ENCODE data around the gene UBQLNL. TPM values are rescaled to one million over a fixed set of nuclear protein-coding genes. Genes with fewer than 3 reads are reported as not detected.

Gene UBQLNL
- polyA plus RNA-seq, 1 donor (not counting 4 experiments of a cell fraction or from before 2014, with no cell fraction given), result 0.12 TPM

- Histone ChIP-seq H3K4me2 (ENCODE audit: control insufficient read depth, extremely low read depth, insufficient read depth, low read depth, low read length) (no peak overlapping the region), H3K9ac (ENCODE audit: control insufficient read depth, extremely low read depth, insufficient read depth, low read length) (no peak overlapping the region), H3K27me3 (ENCODE audit: control insufficient read depth, extremely low read depth, insufficient read depth, low read length) (no peaks in the 10 kb centered on the region), H4K20me1 (ENCODE audit: control insufficient read depth, extremely low read depth, insufficient read depth, low read length) (no peaks in the 10 kb centered on the region), H2AFZ (ENCODE audit: control insufficient read depth, low read length) (no peak overlapping the region), H3K36me3 (ENCODE audit: control insufficient read depth in 2 of 2, extremely low read depth in 1 of 2, insufficient read depth in 2 of 2, low read length in 2 of 2) (no peaks in the 10 kb centered on the region), H3K79me2 (ENCODE audit: control insufficient read depth, insufficient read depth, low read length) (no peaks in the 10 kb centered on the region), H3K4me1 (ENCODE audit: control insufficient read depth, extremely low read depth, insufficient read depth, low read length) (no peaks in the 10 kb centered on the region), H3K4me3 (ENCODE audit: control insufficient read depth in 2 of 3, extremely low read depth in 1 of 3, insufficient read depth in 2 of 3, low read depth in 1 of 3, low read length in 3 of 3) (no peak overlapping the region), H3K9me1 (ENCODE audit: control insufficient read depth, extremely low read depth, insufficient read depth, low read length) (no peaks in the 10 kb centered on the region), H3K27ac (ENCODE audit: control insufficient read depth, insufficient read depth, low read length) (no peak overlapping the region), H3K9me3 (ENCODE audit: control insufficient read depth, low read depth, low read length) (no peaks in the 10 kb centered on the region)
- FAIRE-seq, result no peak
- dilution Hi-C loops (cut with MboI; ENCODE audit: extremely low pct_ligation_motif_present, low sequenced_read_pairs), result no loop called here
- DNase-seq (ENCODE audit: low read depth, low spot score), result no peak
- TF ChIP-seq EZH2 (IDR thresholded peaks at IDR 0.05; ENCODE audit: low read length), result no peak
- TF ChIP-seq CTCF (optimal IDR thresholded peaks at IDR 0.05 in 1 of 3, IDR thresholded peaks at IDR 0.05 in 1 of 3, conservative IDR thresholded peaks at IDR 0.05 in 1 of 3; ENCODE audit: extremely low read depth in 1 of 3, insufficient read depth in 2 of 3, low read length in 3 of 3), result no peak
Observed at GRCh38 chr11:5467527-5467926, 49.0 kb downstream of the UBQLNL start.

Other genes starting within 250 kb of the UBQLNL start
- 0.19 to 0.26 TPM in 2 of 3 replicates, not detected in the other for gene HBE1, start 246.8 kb downstream of the UBQLNL start, polyA plus RNA-seq
- gene OR51B4, start 214.8 kb downstream of the UBQLNL start, polyA plus RNA-seq, result not detected in 3 replicates
- gene OR51B2, start 192.4 kb downstream of the UBQLNL start, polyA plus RNA-seq, result not detected in 3 replicates
- not detected in 3 replicates for gene OR51B5, start 173.2 kb downstream of the UBQLNL start, polyA plus RNA-seq
- gene OR51B6, start 165.2 kb downstream of the UBQLNL start, polyA plus RNA-seq, result not detected in 3 replicates
- not detected in 3 replicates for gene OR51M1, start 132.9 kb downstream of the UBQLNL start, polyA plus RNA-seq
- gene OR51Q1, start 94.6 kb downstream of the UBQLNL start, polyA plus RNA-seq, result not detected in 3 replicates
- not detected in 3 replicates for gene OR51I1, start 75.2 kb downstream of the UBQLNL start, polyA plus RNA-seq
- gene OR51I2, start 67.4 kb downstream of the UBQLNL start, polyA plus RNA-seq, result not detected in 3 replicates
- not detected in 3 replicates for gene OR52D1, start 28.0 kb downstream of the UBQLNL start, polyA plus RNA-seq
- not detected in 3 replicates for gene UBQLN3, start 6.7 kb downstream of the UBQLNL start, polyA plus RNA-seq
- 0.15 TPM in 1 of 3 replicates, not detected in the others for gene OR52H1, start 31.8 kb upstream of the UBQLNL start, polyA plus RNA-seq
- gene OR52B6, start 64.2 kb upstream of the UBQLNL start, polyA plus RNA-seq, result not detected in 3 replicates
- 3.9 to 5.2 TPM (median 4.5 TPM) in 3 replicates for gene TRIM6, start 79.9 kb upstream of the UBQLNL start, polyA plus RNA-seq
- 13.7 to 20.5 TPM (median 15.8 TPM) in 3 replicates for gene TRIM34, start 108.3 kb upstream of the UBQLNL start, polyA plus RNA-seq
- gene TRIM5, start 168.4 kb upstream of the UBQLNL start, polyA plus RNA-seq, result 23.2 to 34.6 TPM (median 26.3 TPM) in 3 replicates
- 86.0 to 119 TPM (median 117 TPM) in 3 replicates for gene TRIM22, start 173.1 kb upstream of the UBQLNL start, polyA plus RNA-seq
- gene OR56B1, start 219.7 kb upstream of the UBQLNL start, polyA plus RNA-seq, result 0.04 TPM in 1 of 3 replicates, not detected in the others
- gene OR52N4, start 237.5 kb upstream of the UBQLNL start, polyA plus RNA-seq, result 0.23 TPM in 1 of 3 replicates, not detected in the others

All from keratinocyte (primary cell).